Colonic mucosa (tissue), 4 donors: ENCODE results near the gene LRRC75B. TPM values are rescaled to one million over a fixed set of nuclear protein-coding genes. Genes with fewer than 3 reads are reported as not detected.

Experiments used
- DNase-seq: peaks from one replicate; pipeline ENCODE4 v3.0.0-alpha.2; 2020
- H3K27ac ChIP-seq: fragments of 200-600 bp; one replicate; pipeline ENCODE4 v1.8.0; 2021
- H3K27me3 ChIP-seq: fragments of 200-600 bp; one replicate; pipeline ENCODE4 v1.8.0; 2021
- H3K36me3 ChIP-seq: fragments of 200-600 bp; one replicate; pipeline ENCODE4 v1.8.0; 2021
- H3K4me1 ChIP-seq: fragments of 200-600 bp; one replicate; pipeline ENCODE4 v1.8.0; 2021; ENCODE audit warnings: mild to moderate bottlenecking
- H3K4me3 ChIP-seq: fragments of 200-600 bp; one replicate; pipeline ENCODE4 v1.8.0; 2021
- H3K9ac ChIP-seq, 2 donors: one replicate each; pipeline ENCODE4 v1.7.0; 2013; ENCODE audit warnings: control low read depth in 2 of 2, low read depth in 2 of 2, low read length in 2 of 2
- H3K9me3 ChIP-seq: fragments of 200-600 bp; one replicate; pipeline ENCODE4 v1.8.0; 2021
- CTCF ChIP-seq: fragments of 200-600 bp; IDR thresholded peaks from one replicate; pipeline ENCODE4 v1.8.0; 2022; ENCODE audit warnings: antibody characterized with exemption, mild to moderate bottlenecking
- intact Hi-C: fragments of 100-400 bp; cut with DNase I; formaldehyde crosslinking; loops from one replicate; pipeline ENCODE4 v1.14.1; 2022
- total RNA-seq, 2 donors: library from RNA; stranded (reverse); fragmentation: NEBNext Ultra II Directional in 1 of 2; extraction: Animal tissue kit (Norgen Biotek cat#: 25700) in 1 of 2; gene quantifications; one replicate each; pipeline ENCODE4 v1.2.1, GENCODE V29; 2021
- donor health status: healthy.
- donor health status: DM: no; HTN: no; CAD: no.
- donor health status: DM: no; HTN: no; CAD: no.

Gene LRRC75B
- total RNA-seq, 2 donors from 2014 or later = 7.9 to 10.2 TPM

- DNase-seq = no peak
- Histone ChIP-seq H3K9ac (no peak overlapping the region), H3K27me3 (no peaks in the 10 kb centered on the region), H3K9me3 (no peaks in the 10 kb centered on the region), H3K27ac (no peak overlapping the region), H3K36me3 (peaks cover 12% of the 10 kb centered on the region), H3K4me3 (no peak overlapping the region), H3K4me1 (peaks cover 32% of the 10 kb centered on the region)
- TF ChIP-seq CTCF = no peak
- intact Hi-C loops = no loop called here
Measured at GRCh38 chr22:24548812-24549211, 44.1 kb downstream of the LRRC75B start.

- TF ChIP-seq CTCF = no peak
- Histone ChIP-seq H3K27me3 (no peaks in the 10 kb centered on the region), H3K9me3 (no peaks in the 10 kb centered on the region), H3K9ac (no peak overlapping the region), H3K27ac (no peak overlapping the region), H3K4me3 (no peak overlapping the region), H3K36me3 (peaks cover 24% of the 10 kb centered on the region), H3K4me1 (no peaks in the 10 kb centered on the region)
- intact Hi-C loops = no loop called here
- no peak for DNase-seq
Measured at GRCh38 chr22:24543679-24544243, 49.1 kb downstream of the LRRC75B start.

GRCh38 chr22:24543185-24543601 lies 49.7 kb downstream of the LRRC75B start:
- H3K9ac ChIP-seq = no peak overlapping the region
- TF ChIP-seq CTCF = no peak
- H3K9me3 ChIP-seq = no peaks in the 10 kb centered on the region
- H3K27ac ChIP-seq = no peak overlapping the region
- DNase-seq = no peak
- no peak overlapping the region for H3K4me3 ChIP-seq
- no peaks in the 10 kb centered on the region for H3K27me3 ChIP-seq
- intact Hi-C loops = no loop called here
- no peaks in the 10 kb centered on the region for H3K4me1 ChIP-seq
- peaks cover 24% of the 10 kb centered on the region for H3K36me3 ChIP-seq

- Histone ChIP-seq H3K27me3 (no peaks in the 10 kb centered on the region), H3K9ac (no peak overlapping the region), H3K27ac (no peak overlapping the region), H3K4me3 (no peak overlapping the region), H3K9me3 (no peaks in the 10 kb centered on the region), H3K4me1 (no peaks in the 10 kb centered on the region), H3K36me3 (peaks cover 20% of the 10 kb centered on the region)
- no peak for TF ChIP-seq CTCF
- intact Hi-C loops = no loop called here
- no peak for DNase-seq
Measured at GRCh38 chr22:24542641-24543040, 50.2 kb downstream of the LRRC75B start.

GRCh38 chr22:24541681-24542515 lies 51.0 kb downstream of the LRRC75B start:
- H3K27ac ChIP-seq = no peak overlapping the region
- TF ChIP-seq CTCF = no peak
- intact Hi-C loops = no loop called here
- peaks cover 12% of the 10 kb centered on the region for H3K36me3 ChIP-seq
- no peak overlapping the region for H3K9ac ChIP-seq
- H3K27me3 ChIP-seq = no peaks in the 10 kb centered on the region
- no peaks in the 10 kb centered on the region for H3K9me3 ChIP-seq
- no peaks in the 10 kb centered on the region for H3K4me1 ChIP-seq
- H3K4me3 ChIP-seq = no peak overlapping the region
- DNase-seq = no peak
